SK-N-MC (cell line): ENCODE data around the gene ANGEL1.

Experiments
- EZH2 ChIP-seq: fragments of 200-600 bp; sonication (generic); IDR thresholded peaks from one replicate; pipeline ENCODE4 v1.6.1; 2017; ENCODE audit warnings: antibody characterized with exemption
- POLR2AphosphoS5 ChIP-seq: IDR thresholded peaks from 2 replicates; pipeline ENCODE4 v1.6.1; 2012; ENCODE audit warnings: mild to moderate bottlenecking, low read depth, low read length, borderline replicate concordance

- TF ChIP-seq POLR2AphosphoS5, result 0 out of 2 replicates have a peak, but pooled peaks have one; percentile 15
- TF ChIP-seq EZH2, result no peak
Measured at GRCh38 chr14:76774821-76775694, 37.6 kb downstream of the ANGEL1 start.
